ENCODE measurements around the gene RNU4-1. TPM values are rescaled to one million over a fixed set of nuclear protein-coding genes. Genes with fewer than 3 reads are reported as not detected.

The RNU4-1 gene
- total and polyA plus RNA-seq, 8 donors: under 0.01 TPM; not detected in 4

DNA sequence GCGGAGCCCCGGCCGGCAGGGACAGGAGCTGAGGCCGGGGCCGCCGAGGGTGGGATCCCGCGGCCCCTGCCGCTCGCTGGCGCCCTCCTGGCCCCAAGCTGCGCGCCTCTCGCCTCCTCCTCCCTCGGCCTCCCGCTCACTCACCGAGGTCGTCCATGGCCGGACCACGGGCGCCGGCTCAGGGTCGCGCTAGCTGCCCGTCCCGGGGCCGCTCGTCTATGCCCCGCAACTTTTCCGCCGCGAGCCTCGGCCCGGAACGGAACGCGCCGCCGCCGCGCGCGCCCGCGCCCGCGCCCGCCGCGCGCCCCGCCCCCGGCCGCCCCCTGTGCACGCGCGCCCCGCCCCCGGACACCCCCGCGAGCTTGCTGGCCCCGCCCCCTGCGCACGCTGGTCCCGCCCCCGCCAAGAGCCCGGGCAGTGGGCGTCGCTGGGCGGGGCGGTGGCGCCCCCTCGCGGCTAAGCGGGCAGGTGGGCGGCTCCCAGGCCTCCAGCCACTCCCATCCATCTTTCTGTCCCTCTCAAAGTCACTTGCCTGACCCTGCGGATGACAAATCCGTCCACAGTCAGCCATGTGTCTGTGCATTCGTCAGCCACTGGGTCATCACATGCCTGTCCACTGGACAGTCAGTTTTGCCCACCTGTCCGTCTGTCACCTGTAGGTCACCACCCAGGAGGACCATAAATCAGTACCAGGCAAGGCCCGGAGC, 27.4 kb downstream of the RNU4-1 start, which contains the start of gene PXN:
Gene PXN, minus strand, starts transcription at position 258 of the 707 bp plus-strand sequence. Its CDS starts 101 bp downstream, at position 157.
- intact Hi-C loops (cut with DNase I; ENCODE audit: low total_unique reads): loop anchor here (2.0 kb wide), 1 partner anchor 37 kb away; no protein-coding TSS in a partner anchor
- WGBS, 5 donors: 1 to 3% (median 2%) methylated on average over 22 to 81 of the region's 81 CpGs
- no peaks in the 10 kb centered on the region for H3K9me3 ChIP-seq

GRCh38 chr12:120264904-120265472, 28.0 kb downstream of the RNU4-1 start:
- Histone ChIP-seq H3K27me3 (no peaks in the 10 kb centered on the region), H3K36me3 (no peaks in the 10 kb centered on the region), H3K9me3 (no peaks in the 10 kb centered on the region), H3K4me1 (peaks cover 32 to 63% (median 54%) of the 10 kb centered on the region in 4 donors), H3K4me3 (peak overlapping the region; percentile 85 to 99 (median 98)), H3K27ac (peak overlapping the region; percentile 92 to 96 (median 94))
- DNase-seq: peak in 1 of 2 donors; percentile 49
- intact Hi-C loops (cut with DNase I; ENCODE audit: low total_unique reads): no loop called here
- 3 to 4% (median 3%) methylated on average over 16 to 29 of the region's 29 CpGs for WGBS, 5 donors
- TF ChIP-seq POLR2A (IDR thresholded peaks at IDR 0.05) (no peak), CTCF (IDR thresholded peaks at IDR 0.05) (no peak), EP300 (IDR thresholded peaks at IDR 0.05) (no peak), POLR2AphosphoS5 (IDR thresholded peaks at IDR 0.05) (no peak)

More for the DNA sequence above, 27.4 kb downstream of the RNU4-1 start, which contains the start of gene PXN:
- Histone ChIP-seq H3K4me3 (peak within 1 kb of the TSS; percentile 85 to 99 (median 98)), H3K36me3 (no peaks in the 10 kb centered on the region), H3K27me3 (no peaks in the 10 kb centered on the region), H3K27ac (peak within 1 kb of the TSS; percentile 92 to 96 (median 94)), H3K4me1 (peaks cover 32 to 56% (median 51%) of the 10 kb centered on the region in 4 donors)
- no peak for TF ChIP-seq POLR2A (IDR thresholded peaks at IDR 0.05)
- peak in 5 of 7 experiments; percentile 70 to 92 (median 77) for TF ChIP-seq CTCF (IDR thresholded peaks at IDR 0.05)
- TF ChIP-seq POLR2AphosphoS5 (IDR thresholded peaks at IDR 0.05): peak in 2 of 3 donors; percentile 41
- peak; percentile 93 to 96 for DNase-seq

DNA sequence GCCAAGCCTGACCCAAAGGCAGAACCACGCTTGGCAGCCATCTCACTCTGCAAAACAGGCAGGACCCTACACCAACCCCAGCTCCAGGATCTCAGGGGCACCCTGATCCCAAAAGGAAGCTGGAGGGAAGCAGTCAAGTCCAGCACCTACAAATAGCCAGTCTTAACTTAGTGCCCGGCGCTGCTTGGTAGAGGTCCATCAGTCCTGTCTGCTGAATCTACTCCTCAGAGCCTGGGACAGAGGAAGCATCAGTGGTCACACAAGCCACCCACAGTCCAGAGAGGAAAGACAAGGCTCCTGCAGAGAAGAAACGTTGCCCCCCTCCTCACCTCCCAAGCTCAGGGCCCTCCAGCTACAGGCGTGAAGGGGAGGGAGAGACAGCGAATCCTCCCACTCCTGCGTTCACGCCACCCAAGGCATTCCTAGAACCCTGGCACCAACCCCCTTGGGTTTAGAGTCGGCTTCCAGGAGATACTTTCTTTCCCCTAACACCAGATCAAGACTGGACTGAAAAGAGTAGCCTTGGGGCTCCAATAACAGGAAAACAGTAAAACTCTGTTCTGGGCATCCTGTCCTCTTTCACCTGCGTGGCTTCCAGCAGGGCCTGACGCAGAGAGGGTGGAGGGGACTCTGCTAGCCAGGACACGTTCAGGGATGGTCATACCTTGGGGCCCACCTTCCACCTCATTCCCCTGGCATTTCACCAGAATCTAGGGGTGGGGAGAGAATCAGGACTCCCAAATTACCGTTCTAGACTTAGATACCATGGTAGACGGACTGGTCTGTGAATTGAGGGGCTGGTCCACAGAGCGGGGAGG, 28.7 kb downstream of the RNU4-1 start:
- peak overlapping the region; percentile 85 to 99 (median 98) for H3K4me3 ChIP-seq
- intact Hi-C loops (cut with DNase I; ENCODE audit: low total_unique reads): no loop called here
- H3K27ac ChIP-seq: peak overlapping the region; percentile 92 to 96 (median 94)
- no peaks in the 10 kb centered on the region for H3K36me3 ChIP-seq
- H3K9me3 ChIP-seq: no peaks in the 10 kb centered on the region
- H3K4me1 ChIP-seq: peaks cover 32 to 70% (median 60%) of the 10 kb centered on the region in 4 donors
- WGBS, 5 donors: 42 to 55% (median 52%) methylated on average over 13 to 15 of the region's 15 CpGs
- TF ChIP-seq POLR2AphosphoS5 (IDR thresholded peaks at IDR 0.05): no peak
- TF ChIP-seq EP300 (IDR thresholded peaks at IDR 0.05): no peak
- TF ChIP-seq CTCF (IDR thresholded peaks at IDR 0.05): no peak
- no peak for TF ChIP-seq POLR2A (IDR thresholded peaks at IDR 0.05)
- H3K27me3 ChIP-seq: no peaks in the 10 kb centered on the region
- DNase-seq: peak in 1 of 2 donors; percentile 54

- WGBS, 5 donors: 40 to 66% (median 54%) methylated on average over 5 of the region's 5 CpGs
- TF ChIP-seq POLR2AphosphoS5 (IDR thresholded peaks at IDR 0.05): no peak
- TF ChIP-seq EP300 (IDR thresholded peaks at IDR 0.05): no peak
- no peak for TF ChIP-seq CTCF (IDR thresholded peaks at IDR 0.05)
- TF ChIP-seq POLR2A (IDR thresholded peaks at IDR 0.05): no peak
- Histone ChIP-seq H3K4me1 (peaks cover 36 to 76% (median 66%) of the 10 kb centered on the region in 4 donors), H3K4me3 (peak overlapping the region; percentile 85 to 99 (median 98)), H3K36me3 (no peaks in the 10 kb centered on the region), H3K27ac (peak overlapping the region; percentile 92 to 96 (median 94)), H3K27me3 (no peaks in the 10 kb centered on the region), H3K9me3 (no peaks in the 10 kb centered on the region)
- DNase-seq: no peak
- intact Hi-C loops (cut with DNase I; ENCODE audit: low total_unique reads): no loop called here
Measured at GRCh38 chr12:120263748-120264085, 29.3 kb downstream of the RNU4-1 start.
